Hepatic stellate cell (primary cell): ENCODE measurements around the gene MC1R.
"Not testable (repeated sequence)": the region's sequence is repeated elsewhere in the genome, so short reads cannot be mapped to it uniquely, and the experiment has no call there.

Experiments used
- DNase-seq: peaks from one replicate; pipeline ENCODE4 v3.0.0; 2011; ENCODE audit warnings: low spot score

Gene MC1R

GRCh38 chr16:89935620-89936019, 17.0 kb downstream of the MC1R start:
- DNase-seq = not testable (repeated sequence)

GRCh38 chr16:89936034-89936433, 17.4 kb downstream of the MC1R start:
- DNase-seq = no peak

- DNase-seq = no peak
Measured at GRCh38 chr16:89936508-89936907, 17.8 kb downstream of the MC1R start.

- DNase-seq = no peak
Measured at GRCh38 chr16:89936981-89937380, 18.3 kb downstream of the MC1R start.

- no peak for DNase-seq
Measured at GRCh38 chr16:89938175-89938885, 19.7 kb downstream of the MC1R start.

GRCh38 chr16:89944773-89945172, 26.1 kb downstream of the MC1R start:
- DNase-seq = no peak

- no peak for DNase-seq
Measured at GRCh38 chr16:89945654-89946053, 27.0 kb downstream of the MC1R start.

- no peak for DNase-seq
Measured at GRCh38 chr16:89946515-89946914, 27.9 kb downstream of the MC1R start.

- DNase-seq = no peak
Measured at GRCh38 chr16:89949121-89949742, 30.6 kb downstream of the MC1R start.

GRCh38 chr16:89949756-89950155, 31.1 kb downstream of the MC1R start:
- no peak for DNase-seq

- no peak for DNase-seq
Measured at GRCh38 chr16:89951509-89951908, 32.8 kb downstream of the MC1R start.

- no peak for DNase-seq
Measured at GRCh38 chr16:89952049-89952448, 33.4 kb downstream of the MC1R start.

GRCh38 chr16:89952551-89952950, 33.9 kb downstream of the MC1R start:
- no peak for DNase-seq

GRCh38 chr16:89953671-89954406, 35.2 kb downstream of the MC1R start:
- no peak for DNase-seq

- DNase-seq = no peak
Measured at GRCh38 chr16:89954462-89954861, 35.8 kb downstream of the MC1R start.

- DNase-seq = no peak
Measured at GRCh38 chr16:89955001-89955685, 36.5 kb downstream of the MC1R start.

GRCh38 chr16:89956505-89957215, 38.0 kb downstream of the MC1R start:
- no peak for DNase-seq

GRCh38 chr16:89957216-89957785, 38.6 kb downstream of the MC1R start:
- no peak for DNase-seq

GRCh38 chr16:89958068-89958467, 39.4 kb downstream of the MC1R start:
- DNase-seq = peak; percentile 59

GRCh38 chr16:89958596-89958995, 39.9 kb downstream of the MC1R start:
- DNase-seq = no peak

GRCh38 chr16:89960966-89961365, 42.3 kb downstream of the MC1R start:
- DNase-seq = no peak

GRCh38 chr16:89961920-89962319, 43.3 kb downstream of the MC1R start:
- DNase-seq = no peak
